Measurements from ENCODE around the gene ARHGAP8.

DNA sequence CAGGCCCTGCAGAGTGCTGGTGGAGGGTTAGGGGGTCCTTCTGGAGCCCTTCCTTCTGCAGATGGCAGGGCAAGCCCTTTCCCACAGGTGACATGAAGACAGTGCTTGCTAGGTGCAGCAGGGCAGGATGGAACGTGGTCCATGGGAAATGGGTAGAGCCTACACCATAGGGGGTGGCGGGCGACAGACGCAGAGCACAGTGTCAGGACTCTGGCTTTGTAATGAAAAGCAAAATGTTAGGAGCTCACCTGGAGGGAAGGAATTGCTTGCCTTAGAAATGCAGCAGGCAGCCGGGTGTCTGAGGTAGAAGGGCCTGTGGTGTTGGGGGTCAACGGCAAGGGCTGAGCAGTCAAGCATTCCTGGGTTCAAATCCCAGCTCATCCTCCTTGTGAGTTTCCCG lies 54.9 kb downstream of the ARHGAP8 start:
- TF ChIP-seq CTCF (IDR thresholded peaks at IDR 0.05) (no peak), POLR2A (IDR thresholded peaks at IDR 0.05) (no peak)

Data from body of pancreas (tissue), 4 donors.